ENCODE results near the gene COA1.
A peak's percentile ranks its signal among the peaks of the same experiment; 100 is the strongest.

COA1 gene

DNA sequence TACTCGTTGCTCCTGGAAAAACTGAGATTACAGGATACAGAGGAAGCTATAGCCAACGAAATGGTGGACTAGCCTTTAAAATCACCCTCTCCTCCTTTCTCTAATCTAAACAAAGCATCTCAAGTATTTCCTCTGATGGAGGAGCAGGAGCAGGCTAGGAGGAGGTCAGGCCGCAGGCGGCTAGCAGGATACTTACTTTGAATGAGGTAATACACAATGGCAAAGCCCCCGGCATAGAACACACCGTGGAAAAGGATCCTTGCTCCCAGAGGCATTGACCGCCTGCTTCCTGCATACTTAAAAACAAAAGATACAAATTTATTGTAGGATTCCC lies 82.0 kb downstream of the COA1 start:
- Histone ChIP-seq H3K36me3 (ENCODE audit: insufficient read depth, low read length) (no peaks in the 10 kb centered on the region), H3K4me1 (ENCODE audit: insufficient read depth, low read length) (peaks cover 66% of the 10 kb centered on the region), H3K27me3 (ENCODE audit: control insufficient read depth in 1 of 2, insufficient read depth in 2 of 2, low read length in 2 of 2) (no peaks in the 10 kb centered on the region), H3K9me3 (ENCODE audit: low read length) (no peaks in the 10 kb centered on the region), H3K9ac (ENCODE audit: low read length) (no peak overlapping the region), H3K27ac (ENCODE audit: low read depth, low read length) (peak overlapping the region; percentile 83), H3K4me3 (ENCODE audit: low read depth in 1 of 2, low read length in 2 of 2) (peak overlapping the region in 1 of 2 donors; percentile 17)

GRCh38 chr7:43646603-43647338 lies 82.6 kb downstream of the COA1 start:
- peak overlapping the region; percentile 14 for H3K9ac ChIP-seq (ENCODE audit: low read length)
- no peaks in the 10 kb centered on the region for H3K9me3 ChIP-seq (ENCODE audit: low read length)
- H3K4me3 ChIP-seq (ENCODE audit: low read depth in 1 of 2, low read length in 2 of 2), result peak overlapping the region in 1 of 2 donors; percentile 17
- H3K27me3 ChIP-seq (ENCODE audit: control insufficient read depth in 1 of 2, insufficient read depth in 2 of 2, low read length in 2 of 2), result no peaks in the 10 kb centered on the region
- peaks cover 61% of the 10 kb centered on the region for H3K4me1 ChIP-seq (ENCODE audit: insufficient read depth, low read length)
- peak overlapping the region; percentile 83 for H3K27ac ChIP-seq (ENCODE audit: low read depth, low read length)
- H3K36me3 ChIP-seq (ENCODE audit: insufficient read depth, low read length), result no peaks in the 10 kb centered on the region

DNA sequence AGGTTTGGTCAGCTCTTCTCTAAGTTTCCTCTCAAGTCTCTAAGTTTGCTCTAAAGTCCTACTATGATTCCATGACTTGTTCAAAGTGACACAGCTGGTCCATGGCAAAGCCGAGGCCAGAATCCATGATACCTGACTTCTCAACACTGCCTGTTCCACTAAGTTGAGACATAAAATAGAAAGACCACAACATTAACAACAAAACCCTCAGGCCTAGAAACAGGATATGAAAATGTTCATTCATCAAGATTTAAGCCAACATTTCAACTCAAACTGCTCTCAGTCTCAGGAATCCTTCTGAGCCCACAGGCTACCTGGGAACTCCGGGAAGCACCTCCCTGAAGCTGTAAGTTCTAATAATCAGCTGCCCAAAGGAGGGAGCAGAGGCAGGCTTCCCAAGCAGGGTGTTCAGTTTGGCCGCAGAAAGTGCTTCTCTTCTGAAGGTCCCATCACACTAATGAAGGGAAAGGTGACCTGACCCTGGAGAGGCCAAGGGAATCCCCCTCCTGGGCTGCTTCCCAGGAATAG lies 83.6 kb downstream of the COA1 start:
- peaks cover 51% of the 10 kb centered on the region for H3K4me1 ChIP-seq (ENCODE audit: insufficient read depth, low read length)
- H3K36me3 ChIP-seq (ENCODE audit: insufficient read depth, low read length), result peaks cover 3% of the 10 kb centered on the region

GRCh38 chr7:43643846-43644245 lies 85.5 kb downstream of the COA1 start:
- Histone ChIP-seq H3K4me1 (ENCODE audit: insufficient read depth, low read length) (peaks cover 46% of the 10 kb centered on the region), H3K9ac (ENCODE audit: low read length) (no peak overlapping the region), H3K27me3 (ENCODE audit: control insufficient read depth in 1 of 2, insufficient read depth in 2 of 2, low read length in 2 of 2) (no peaks in the 10 kb centered on the region), H3K27ac (ENCODE audit: low read depth, low read length) (no peak overlapping the region), H3K36me3 (ENCODE audit: insufficient read depth, low read length) (peaks cover 3% of the 10 kb centered on the region), H3K9me3 (ENCODE audit: low read length) (no peaks in the 10 kb centered on the region), H3K4me3 (ENCODE audit: low read depth in 1 of 2, low read length in 2 of 2) (no peak overlapping the region)

More for the DNA sequence above, 83.6 kb downstream of the COA1 start:
- Histone ChIP-seq H3K4me3 (ENCODE audit: low read depth in 1 of 2, low read length in 2 of 2) (peak overlapping the region in 1 of 2 donors; percentile 17), H3K27ac (ENCODE audit: low read depth, low read length) (peak overlapping the region; percentile 83), H3K9ac (ENCODE audit: low read length) (no peak overlapping the region), H3K9me3 (ENCODE audit: low read length) (no peaks in the 10 kb centered on the region), H3K27me3 (ENCODE audit: control insufficient read depth in 1 of 2, insufficient read depth in 2 of 2, low read length in 2 of 2) (no peaks in the 10 kb centered on the region)

DNA sequence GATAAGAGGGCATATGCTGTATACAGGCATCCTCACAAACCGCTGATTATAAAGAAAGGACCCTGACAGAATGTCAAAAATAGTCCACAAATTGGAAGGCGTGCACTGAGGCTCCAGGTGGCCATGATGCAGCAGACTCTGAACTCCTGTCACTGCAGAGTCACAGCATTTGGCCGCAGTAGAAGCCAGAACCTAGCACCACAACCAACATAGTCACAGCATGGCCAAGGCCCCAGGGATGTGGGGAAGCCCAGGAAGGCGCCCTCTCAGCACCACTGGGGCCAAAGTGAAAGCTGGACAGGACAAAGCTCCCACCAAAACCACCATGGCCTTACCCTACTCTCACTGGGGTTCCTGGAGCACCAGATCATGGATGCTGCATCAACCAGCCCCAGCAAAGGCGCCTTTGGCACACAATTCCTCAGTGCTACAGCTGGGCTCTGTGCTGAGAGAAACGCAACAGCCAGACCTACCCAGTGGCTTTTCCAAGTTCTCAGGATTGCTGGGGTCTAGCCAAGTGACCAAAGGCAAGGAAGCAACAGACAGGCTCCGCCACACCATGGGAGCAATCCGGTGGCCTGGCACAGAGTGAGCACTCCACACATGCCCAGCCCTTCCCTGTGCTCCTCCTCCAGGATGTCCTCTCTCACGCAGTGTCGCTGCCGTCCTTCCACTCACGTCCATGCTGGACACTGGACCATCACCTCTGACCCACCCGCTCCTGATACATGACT lies 86.3 kb downstream of the COA1 start:
- Histone ChIP-seq H3K4me1 (ENCODE audit: insufficient read depth, low read length) (peaks cover 38% of the 10 kb centered on the region), H3K27me3 (ENCODE audit: control insufficient read depth in 1 of 2, insufficient read depth in 2 of 2, low read length in 2 of 2) (no peaks in the 10 kb centered on the region), H3K9ac (ENCODE audit: low read length) (no peak overlapping the region), H3K36me3 (ENCODE audit: insufficient read depth, low read length) (peaks cover 3% of the 10 kb centered on the region), H3K4me3 (ENCODE audit: low read depth in 1 of 2, low read length in 2 of 2) (no peak overlapping the region), H3K9me3 (ENCODE audit: low read length) (no peaks in the 10 kb centered on the region), H3K27ac (ENCODE audit: low read depth, low read length) (no peak overlapping the region)

DNA sequence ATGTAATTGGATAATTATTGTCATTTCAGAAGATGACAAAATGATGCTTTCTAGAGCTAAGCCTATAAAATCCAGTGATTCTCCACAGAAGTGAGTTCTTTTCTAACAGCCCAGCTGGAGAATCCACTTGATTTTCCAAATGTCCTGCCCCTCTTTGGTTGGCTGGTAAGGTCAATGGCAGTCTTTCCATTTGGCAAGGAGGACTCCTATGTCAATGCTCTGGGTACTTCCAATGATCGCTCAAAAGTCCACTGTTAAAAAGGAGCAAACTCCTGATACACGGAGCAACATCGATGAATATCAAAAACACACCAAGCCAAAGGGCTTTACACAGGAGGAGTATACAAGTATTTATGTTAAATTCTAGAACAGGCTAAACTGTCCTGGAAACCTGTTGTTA lies 88.6 kb downstream of the COA1 start:
- Histone ChIP-seq H3K27me3 (ENCODE audit: control insufficient read depth in 1 of 2, insufficient read depth in 2 of 2, low read length in 2 of 2) (no peaks in the 10 kb centered on the region), H3K9me3 (ENCODE audit: low read length) (no peaks in the 10 kb centered on the region), H3K4me3 (ENCODE audit: low read depth in 1 of 2, low read length in 2 of 2) (no peak overlapping the region), H3K36me3 (ENCODE audit: insufficient read depth, low read length) (peaks cover 13% of the 10 kb centered on the region), H3K27ac (ENCODE audit: low read depth, low read length) (no peak overlapping the region), H3K9ac (ENCODE audit: low read length) (no peak overlapping the region), H3K4me1 (ENCODE audit: insufficient read depth, low read length) (peaks cover 21% of the 10 kb centered on the region)

- peaks cover 13% of the 10 kb centered on the region for H3K36me3 ChIP-seq (ENCODE audit: insufficient read depth, low read length)
- peaks cover 20% of the 10 kb centered on the region for H3K4me1 ChIP-seq (ENCODE audit: insufficient read depth, low read length)
- H3K27ac ChIP-seq (ENCODE audit: low read depth, low read length), result peak overlapping the region; percentile 16
- peak overlapping the region in 1 of 2 donors; percentile 4 for H3K4me3 ChIP-seq (ENCODE audit: low read depth in 1 of 2, low read length in 2 of 2)
- H3K27me3 ChIP-seq (ENCODE audit: control insufficient read depth in 1 of 2, insufficient read depth in 2 of 2, low read length in 2 of 2), result no peaks in the 10 kb centered on the region
- H3K9ac ChIP-seq (ENCODE audit: low read length), result no peak overlapping the region
- H3K9me3 ChIP-seq (ENCODE audit: low read length), result no peaks in the 10 kb centered on the region
These were observed 89.3 kb downstream of the COA1 start for GRCh38 chr7:43639858-43640491.

DNA sequence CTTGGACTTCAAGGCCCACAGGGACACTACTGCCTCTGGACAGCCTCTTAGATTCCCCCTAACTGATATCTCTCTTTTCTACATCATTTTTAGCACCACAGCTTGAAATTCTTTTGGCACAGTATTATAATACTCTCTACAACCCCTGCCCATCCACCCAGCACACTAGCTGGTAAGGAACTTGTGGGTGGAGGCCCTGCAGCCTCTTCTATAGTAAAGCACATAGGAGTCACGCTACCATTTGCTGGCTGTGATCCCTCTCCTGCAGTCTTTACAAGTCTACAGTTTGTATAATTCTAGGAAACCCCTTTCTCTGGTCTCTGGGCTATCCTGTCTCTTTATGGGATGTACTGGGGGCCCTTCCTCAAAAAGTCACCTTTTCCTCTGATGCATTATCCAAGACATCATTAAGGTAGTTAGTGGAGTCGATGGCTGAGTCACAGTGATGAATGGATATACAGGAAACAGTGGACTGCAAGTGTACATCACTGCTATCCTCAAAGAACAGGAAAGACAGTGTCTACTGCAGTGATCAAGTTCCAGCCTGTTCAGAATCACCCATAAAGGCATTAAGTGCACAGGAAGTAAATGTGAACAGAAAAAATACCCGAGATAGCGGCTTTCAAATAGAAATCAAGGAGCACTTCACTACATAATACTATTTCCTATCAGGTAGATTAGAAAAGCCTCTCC lies 92.1 kb downstream of the COA1 start:
- Histone ChIP-seq H3K27ac (ENCODE audit: low read depth, low read length) (no peak overlapping the region), H3K9me3 (ENCODE audit: low read length) (no peaks in the 10 kb centered on the region), H3K4me1 (ENCODE audit: insufficient read depth, low read length) (peaks cover 20% of the 10 kb centered on the region), H3K27me3 (ENCODE audit: control insufficient read depth in 1 of 2, insufficient read depth in 2 of 2, low read length in 2 of 2) (no peaks in the 10 kb centered on the region), H3K9ac (ENCODE audit: low read length) (no peak overlapping the region), H3K36me3 (ENCODE audit: insufficient read depth, low read length) (peaks cover 25% of the 10 kb centered on the region), H3K4me3 (ENCODE audit: low read depth in 1 of 2, low read length in 2 of 2) (no peak overlapping the region)

- Histone ChIP-seq H3K27ac (ENCODE audit: low read depth, low read length) (no peak overlapping the region), H3K36me3 (ENCODE audit: insufficient read depth, low read length) (peaks cover 30% of the 10 kb centered on the region), H3K9ac (ENCODE audit: low read length) (no peak overlapping the region), H3K4me3 (ENCODE audit: low read depth in 1 of 2, low read length in 2 of 2) (no peak overlapping the region), H3K9me3 (ENCODE audit: low read length) (no peaks in the 10 kb centered on the region), H3K4me1 (ENCODE audit: insufficient read depth, low read length) (peaks cover 20% of the 10 kb centered on the region), H3K27me3 (ENCODE audit: control insufficient read depth in 1 of 2, insufficient read depth in 2 of 2, low read length in 2 of 2) (no peaks in the 10 kb centered on the region)
These were observed 93.2 kb downstream of the COA1 start for GRCh38 chr7:43636093-43636492.

- H3K4me3 ChIP-seq (ENCODE audit: low read depth in 1 of 2, low read length in 2 of 2), result no peak overlapping the region
- H3K9ac ChIP-seq (ENCODE audit: low read length), result no peak overlapping the region
- no peak overlapping the region for H3K27ac ChIP-seq (ENCODE audit: low read depth, low read length)
- no peaks in the 10 kb centered on the region for H3K9me3 ChIP-seq (ENCODE audit: low read length)
- H3K27me3 ChIP-seq (ENCODE audit: control insufficient read depth in 1 of 2, insufficient read depth in 2 of 2, low read length in 2 of 2), result no peaks in the 10 kb centered on the region
- H3K36me3 ChIP-seq (ENCODE audit: insufficient read depth, low read length), result peaks cover 30% of the 10 kb centered on the region
- peaks cover 7% of the 10 kb centered on the region for H3K4me1 ChIP-seq (ENCODE audit: insufficient read depth, low read length)
These were observed 94.9 kb downstream of the COA1 start for GRCh38 chr7:43634384-43634783.

DNA sequence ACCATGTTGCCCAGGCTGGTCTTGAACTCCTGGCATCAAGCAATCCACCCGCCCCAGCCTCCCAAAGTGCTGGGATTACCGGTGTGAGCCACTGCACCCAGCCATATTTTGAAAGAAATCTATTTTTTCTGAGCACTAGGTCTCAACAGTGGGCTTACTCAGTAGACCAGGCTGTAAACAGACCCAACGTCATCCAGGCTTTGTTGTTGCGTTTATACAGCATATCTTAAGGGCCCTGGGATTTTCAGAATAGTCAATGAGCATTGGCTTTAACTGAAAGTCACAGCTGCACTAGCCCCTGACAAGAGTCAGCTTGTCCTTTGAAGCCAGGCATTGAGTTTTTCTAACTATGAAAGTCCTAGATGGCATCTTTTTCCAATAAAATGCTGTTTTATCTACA lies 96.6 kb downstream of the COA1 start:
- Histone ChIP-seq H3K4me1 (ENCODE audit: insufficient read depth, low read length) (peaks cover 6% of the 10 kb centered on the region), H3K9ac (ENCODE audit: low read length) (no peak overlapping the region), H3K9me3 (ENCODE audit: low read length) (no peaks in the 10 kb centered on the region), H3K4me3 (ENCODE audit: low read depth in 1 of 2, low read length in 2 of 2) (no peak overlapping the region), H3K27me3 (ENCODE audit: control insufficient read depth in 1 of 2, insufficient read depth in 2 of 2, low read length in 2 of 2) (no peaks in the 10 kb centered on the region), H3K36me3 (ENCODE audit: insufficient read depth, low read length) (peaks cover 30% of the 10 kb centered on the region), H3K27ac (ENCODE audit: low read depth, low read length) (no peak overlapping the region)
